ENCODE measurements around the gene TAF13.
"Not testable (repeated sequence)": the region's sequence is repeated elsewhere in the genome, so short reads cannot be mapped to it uniquely, and the experiment has no call there.

TAF13 gene

DNA sequence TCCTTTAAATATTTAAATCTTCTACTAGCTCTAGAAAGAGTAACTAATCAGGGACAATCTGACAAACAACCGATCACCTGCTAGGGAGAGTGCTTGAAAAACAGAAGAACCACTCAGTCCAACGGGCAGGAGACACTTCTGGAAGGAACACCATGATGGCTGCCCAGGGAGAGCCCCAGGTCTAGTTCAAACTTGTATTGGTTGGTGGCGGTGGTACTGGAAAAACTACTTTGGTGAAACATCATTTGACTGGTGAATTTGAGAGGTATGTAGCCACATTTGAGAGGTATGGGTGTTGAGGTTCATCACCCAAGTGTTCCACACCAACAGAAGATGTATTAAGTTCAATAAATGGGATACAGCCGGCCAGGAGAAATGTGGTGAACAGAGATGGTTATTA is 29.1 kb downstream of the TAF13 start:
- no peak for DNase-seq

DNA sequence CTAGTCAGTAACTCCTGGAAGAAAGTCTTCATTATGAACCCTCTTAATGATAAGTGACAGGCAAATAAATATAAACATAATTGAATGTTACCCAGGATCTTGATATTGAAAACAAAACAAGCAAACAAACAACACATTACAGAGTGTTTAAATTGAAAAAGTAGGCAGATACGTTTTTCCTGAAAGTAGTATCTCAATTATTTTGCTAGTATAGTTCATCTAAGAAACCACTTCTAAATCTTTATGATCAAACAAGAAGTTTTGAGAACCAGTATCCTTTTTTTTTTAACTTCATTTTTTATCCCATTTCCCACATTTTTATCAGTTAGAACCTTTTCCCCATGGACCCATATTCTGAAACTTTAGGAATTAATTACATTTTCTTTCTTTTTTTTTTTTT is 30.2 kb downstream of the TAF13 start:
- DNase-seq, result no peak

DNA sequence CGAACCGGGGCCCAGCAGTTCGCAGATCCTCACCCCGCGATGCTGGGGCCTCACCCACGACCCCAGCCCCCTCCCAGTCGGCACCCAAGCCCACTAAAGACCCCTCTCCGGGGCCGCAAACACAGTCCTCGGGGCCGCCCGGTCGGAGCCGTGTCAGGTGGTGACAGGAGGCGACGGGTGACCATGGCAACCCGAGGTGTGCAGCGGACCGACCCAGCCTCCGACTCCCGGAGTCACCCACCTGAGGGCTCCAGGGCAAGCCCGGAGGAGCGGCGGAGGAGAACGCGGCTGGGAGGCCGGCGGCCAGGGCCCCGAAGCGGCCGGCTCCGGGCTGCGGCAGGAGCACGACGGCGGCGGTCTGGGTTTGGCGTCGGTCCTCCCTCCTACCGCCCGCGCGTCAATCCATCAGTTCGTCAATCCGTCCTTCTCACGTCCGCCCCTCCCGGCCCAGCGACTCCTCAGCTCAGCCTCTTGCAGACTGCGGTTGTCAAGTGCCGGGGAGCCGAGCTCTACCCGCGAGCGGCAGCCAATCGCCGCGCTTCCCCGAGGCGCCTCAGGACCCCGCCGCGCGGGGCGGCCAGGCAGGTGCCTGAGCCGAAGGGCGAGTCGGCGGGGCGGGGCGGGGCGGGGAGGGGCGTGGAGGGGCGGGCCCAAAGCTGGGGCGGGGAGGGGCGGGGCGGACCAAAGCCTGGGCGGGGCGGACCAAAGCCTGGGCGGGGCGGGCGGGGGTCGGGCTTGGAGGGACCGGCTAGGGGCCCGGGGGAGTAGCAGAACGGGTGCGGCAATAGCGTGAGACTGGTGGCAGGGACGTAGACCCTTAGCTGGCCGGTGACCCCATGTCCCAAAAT is 34.0 kb downstream of the TAF13 start, which contains the start of gene WDR47:
Gene WDR47, minus strand, starts transcription at position 482 of the 848 bp plus-strand sequence. CDS start 18,590 bp downstream, outside the sequence.
- DNase-seq, result peak; percentile 58 to 96 (median 84)

DNA sequence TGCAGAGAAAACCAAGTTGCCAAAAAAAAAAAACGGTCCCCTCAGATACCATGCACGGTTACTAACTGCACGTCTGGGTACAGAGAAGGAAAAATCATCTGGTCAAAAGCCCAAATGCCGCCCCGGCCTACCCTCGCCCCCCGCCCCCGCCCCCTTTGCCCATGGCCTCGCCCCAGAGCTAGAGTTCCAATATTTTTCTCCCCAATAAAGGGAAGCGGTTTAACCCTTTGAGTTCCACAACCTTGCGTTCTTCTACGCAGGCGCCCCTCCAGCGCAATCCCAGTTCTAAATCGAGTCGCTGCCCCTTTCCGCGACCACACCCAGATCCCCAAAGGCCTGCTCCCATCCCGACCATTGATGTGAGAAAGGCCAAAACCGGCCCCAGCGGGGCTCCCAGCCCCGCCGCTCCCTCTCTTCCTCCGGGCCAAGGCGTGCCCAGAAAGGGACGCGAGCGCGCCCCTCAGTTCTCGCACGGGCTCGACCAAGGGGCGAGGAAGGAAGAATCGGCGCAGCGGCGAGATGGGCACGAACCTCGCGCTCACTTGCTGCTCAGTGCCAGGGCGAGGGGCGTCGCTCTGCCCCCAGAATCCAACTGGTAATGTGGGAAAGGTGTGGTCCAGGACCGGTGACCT is 34.7 kb downstream of the TAF13 start:
- DNase-seq, result peak in 10 of 14 donors; percentile 20 to 69 (median 38)

DNA sequence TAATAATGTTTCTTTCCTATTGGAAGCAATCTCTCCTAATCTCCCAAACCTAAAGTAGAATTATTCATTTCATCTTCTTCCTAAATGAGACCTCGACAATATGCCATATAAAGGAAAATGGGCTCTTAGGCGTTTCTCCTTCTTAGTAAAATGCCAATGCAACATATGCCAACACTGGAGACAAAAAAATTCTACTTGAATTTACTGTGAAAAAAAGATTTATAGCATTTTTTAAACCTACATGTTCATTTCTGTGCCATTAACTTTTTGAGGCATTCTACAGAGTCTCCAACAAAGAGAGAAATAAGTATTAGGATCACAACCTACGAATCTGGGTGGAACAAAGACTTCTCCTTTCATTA is 35.2 kb downstream of the TAF13 start:
- no peak for DNase-seq

DNA sequence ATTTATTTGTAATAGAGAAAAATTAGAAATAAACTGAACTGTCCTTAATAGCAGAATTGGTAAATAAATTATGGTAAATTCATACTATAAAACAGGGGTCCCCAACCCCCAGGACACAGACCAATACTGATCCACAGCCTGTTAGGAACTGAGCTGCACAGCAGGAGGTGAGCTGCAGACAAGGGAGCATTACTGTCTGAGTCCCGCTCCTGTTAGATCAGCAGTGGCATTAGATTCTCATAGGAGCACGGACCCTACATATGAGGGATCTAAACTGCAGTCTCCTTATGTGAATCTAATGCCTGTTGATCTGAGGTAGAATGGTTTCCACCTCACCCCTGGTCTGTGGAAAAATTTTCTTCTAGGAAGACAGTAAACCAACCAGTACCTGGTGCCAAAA is 41.4 kb downstream of the TAF13 start:
- no peak for DNase-seq

DNA sequence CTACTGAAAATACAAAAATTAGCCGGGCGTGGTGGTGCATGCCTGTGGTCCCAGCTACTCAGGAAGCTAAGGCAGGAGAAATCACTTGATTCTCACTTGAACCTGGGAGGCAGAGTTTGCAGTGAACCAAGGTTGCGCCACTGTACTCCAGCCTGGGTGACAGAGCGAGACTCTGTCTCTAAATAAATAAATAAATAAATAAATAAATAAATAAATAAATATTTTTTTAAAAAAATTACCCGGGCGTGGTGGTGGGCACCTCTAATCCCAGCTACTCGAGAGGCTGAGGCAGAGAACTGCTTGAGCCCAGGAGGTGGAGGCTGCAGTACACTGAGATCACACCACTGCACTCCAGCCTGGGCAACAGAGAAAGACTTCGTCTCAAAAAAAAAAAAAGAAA is 46.3 kb downstream of the TAF13 start:
- not testable (repeated sequence) for DNase-seq

DNA sequence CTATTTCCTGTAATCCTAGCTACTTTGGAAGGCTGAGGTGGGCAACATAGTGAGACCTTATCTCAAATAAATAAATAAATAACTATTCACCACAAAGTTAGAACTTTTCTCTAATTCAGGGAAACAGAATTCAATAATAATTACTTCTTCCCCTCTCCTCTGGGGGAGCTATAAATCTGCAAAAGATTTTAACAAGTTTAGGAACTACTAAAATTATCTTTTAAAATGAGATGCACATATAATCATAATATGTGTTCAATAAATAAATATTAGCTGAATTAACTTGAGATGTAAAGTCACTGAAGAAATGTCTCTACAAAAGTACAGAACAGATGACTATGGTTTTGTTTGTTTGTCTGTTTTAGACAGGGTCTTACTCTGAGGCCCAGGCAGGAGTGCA is 48.0 kb downstream of the TAF13 start:
- no peak for DNase-seq

DNA sequence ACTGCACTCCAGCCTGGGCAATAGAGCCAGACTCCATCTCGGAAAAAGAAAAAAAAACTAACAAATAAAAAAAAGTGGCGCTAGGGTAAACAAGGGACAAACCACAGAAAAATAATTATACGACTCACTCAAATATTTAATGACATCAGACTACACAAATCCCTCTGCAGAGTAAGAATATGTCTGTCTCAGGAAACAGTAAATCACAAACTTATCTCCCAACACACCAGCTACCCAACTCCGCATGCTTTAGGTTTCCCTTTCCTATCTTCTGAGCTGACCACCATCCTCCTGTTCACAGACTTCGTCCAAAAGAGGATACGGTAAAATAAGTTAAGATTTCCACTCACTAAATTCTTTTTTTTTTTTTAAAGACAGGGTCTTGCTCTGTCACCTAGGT is 50.1 kb downstream of the TAF13 start:
- DNase-seq, result no peak

DNA sequence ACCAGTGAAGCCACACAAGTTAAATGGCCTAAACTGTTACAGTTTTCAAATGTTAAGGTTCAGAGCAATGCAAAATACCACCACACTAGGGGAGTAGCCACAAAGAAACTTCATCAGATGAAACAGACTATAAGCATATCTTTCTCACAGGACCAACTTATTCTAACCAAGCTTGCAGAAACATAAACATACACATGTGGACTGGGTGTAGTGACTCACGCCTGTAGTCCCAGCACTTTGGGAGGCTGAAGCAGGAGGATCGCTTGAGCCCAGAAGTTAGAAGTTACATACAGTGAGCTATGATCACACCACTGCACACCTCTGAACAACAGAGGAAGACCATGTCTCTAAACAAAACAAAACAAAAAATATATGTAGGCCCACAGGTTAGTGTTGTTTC is 51.2 kb downstream of the TAF13 start:
- no peak for DNase-seq

DNA sequence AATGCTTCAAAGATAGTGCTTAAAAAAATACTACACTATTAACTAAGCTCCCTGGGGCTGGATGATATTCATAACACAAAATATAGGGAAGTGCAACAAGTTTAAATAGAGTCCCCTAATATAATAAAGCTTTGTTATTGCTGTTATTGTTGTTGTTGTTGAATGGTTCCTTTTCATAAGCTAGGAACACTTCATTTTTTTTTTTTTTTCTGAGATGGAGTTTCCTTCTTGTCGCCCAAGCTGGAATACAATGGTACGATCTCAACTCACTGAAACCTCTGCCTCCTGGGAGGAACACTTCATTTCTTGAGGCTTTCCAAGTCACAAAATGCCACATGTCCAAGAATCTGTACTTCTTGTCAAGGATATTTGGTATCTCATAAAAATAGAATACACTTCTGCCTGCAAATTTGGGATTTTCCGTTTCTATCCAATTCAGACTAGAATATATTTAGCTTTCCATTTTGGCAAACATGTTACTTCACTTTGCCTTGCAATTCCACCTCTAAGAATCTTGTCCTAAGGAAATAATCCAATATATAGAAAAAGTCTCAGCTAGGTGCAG is 55.0 kb downstream of the TAF13 start:
- no peak for DNase-seq

DNA sequence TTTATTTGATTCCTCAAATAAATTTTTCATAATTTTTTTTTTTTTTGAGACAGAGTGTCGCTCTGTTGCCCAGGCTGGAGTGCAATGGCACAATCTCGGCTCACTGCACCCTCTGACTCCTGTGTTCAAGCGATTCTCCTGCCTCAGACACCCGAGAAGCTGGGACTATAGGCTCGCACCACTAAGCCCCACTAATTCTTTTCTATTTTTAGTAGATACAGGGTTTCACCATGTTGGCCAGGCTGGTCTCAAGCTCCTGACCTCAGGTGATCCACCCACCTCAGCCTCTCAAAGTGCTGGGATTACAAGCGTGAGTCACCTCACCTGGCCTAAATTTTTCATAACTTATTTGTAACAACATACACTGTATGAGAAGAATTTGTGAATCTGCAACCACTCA is 58.1 kb downstream of the TAF13 start:
- DNase-seq, result not testable (repeated sequence)

DNA sequence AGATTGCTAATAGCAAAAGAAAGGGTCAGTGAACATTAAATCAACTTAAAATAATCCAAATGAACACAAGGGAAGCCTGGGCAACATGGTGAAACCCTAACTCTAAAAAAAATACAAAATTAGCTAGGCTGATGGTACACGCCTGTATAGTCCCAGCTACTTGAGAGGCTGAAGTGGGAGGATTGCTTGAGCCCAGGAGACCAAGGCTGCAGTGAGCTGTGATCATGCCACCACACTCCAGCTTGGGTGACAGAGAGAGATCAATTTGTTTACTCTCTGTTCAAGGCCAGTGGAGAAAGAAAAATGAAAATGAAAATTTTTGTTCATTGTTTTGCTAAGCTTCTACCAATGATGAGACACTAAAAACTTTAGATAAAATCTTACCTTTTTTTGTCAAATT is 58.7 kb downstream of the TAF13 start:
- DNase-seq, result no peak
